VCaP (cell line): ENCODE data around the gene PIAS1.

ENCODE experiments used
- H3K27ac ChIP-seq: fragments of 450-650 bp; 2 replicates; pipeline ENCODE4 v1.5.1; 2017
- TF ChIP-seq, protein P1 (sequence below): fragments of 450-650 bp; conservative IDR thresholded peaks from 2 replicates; pipeline ENCODE4 v1.5.1; 2017; ENCODE audit warnings: mild to moderate bottlenecking, moderate library complexity

PIAS1 gene

DNA sequence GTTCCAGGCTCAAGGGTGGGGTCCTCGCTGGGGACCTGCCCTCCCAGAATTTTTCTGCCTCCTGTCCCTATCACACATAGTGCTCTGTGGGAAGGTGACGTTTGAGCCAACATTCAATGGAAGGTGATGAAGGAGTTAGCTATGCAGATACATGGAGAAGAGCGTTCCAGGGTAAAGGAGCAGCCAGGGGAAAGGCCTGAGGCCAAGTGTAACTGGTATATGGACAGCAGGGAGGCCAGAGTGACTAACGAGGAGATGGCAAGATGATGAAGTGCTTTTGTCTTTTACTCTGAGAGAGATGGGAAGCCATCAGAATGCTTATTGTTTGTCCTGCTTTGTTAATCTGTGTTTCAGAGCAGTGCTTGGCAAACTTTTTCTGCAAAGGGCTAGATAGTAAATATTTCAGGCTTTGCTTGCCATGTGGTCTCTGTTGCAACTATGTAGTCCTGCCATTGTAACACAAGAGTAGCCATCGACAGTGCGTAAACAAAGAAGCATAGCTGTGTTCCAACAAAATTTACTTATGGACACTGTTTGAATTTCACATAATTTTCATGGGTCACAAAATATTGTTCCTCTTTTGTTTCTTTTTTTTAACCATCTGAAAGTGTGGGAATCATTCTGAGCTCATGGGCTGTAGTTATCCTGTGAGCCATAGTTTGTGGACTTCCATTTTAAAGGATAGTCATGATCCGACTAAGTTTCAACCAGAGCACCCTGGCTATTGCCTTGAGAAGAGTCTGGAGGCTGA lies 25.8 kb upstream of the PIAS1 start:
- TF ChIP-seq, protein P1, sequence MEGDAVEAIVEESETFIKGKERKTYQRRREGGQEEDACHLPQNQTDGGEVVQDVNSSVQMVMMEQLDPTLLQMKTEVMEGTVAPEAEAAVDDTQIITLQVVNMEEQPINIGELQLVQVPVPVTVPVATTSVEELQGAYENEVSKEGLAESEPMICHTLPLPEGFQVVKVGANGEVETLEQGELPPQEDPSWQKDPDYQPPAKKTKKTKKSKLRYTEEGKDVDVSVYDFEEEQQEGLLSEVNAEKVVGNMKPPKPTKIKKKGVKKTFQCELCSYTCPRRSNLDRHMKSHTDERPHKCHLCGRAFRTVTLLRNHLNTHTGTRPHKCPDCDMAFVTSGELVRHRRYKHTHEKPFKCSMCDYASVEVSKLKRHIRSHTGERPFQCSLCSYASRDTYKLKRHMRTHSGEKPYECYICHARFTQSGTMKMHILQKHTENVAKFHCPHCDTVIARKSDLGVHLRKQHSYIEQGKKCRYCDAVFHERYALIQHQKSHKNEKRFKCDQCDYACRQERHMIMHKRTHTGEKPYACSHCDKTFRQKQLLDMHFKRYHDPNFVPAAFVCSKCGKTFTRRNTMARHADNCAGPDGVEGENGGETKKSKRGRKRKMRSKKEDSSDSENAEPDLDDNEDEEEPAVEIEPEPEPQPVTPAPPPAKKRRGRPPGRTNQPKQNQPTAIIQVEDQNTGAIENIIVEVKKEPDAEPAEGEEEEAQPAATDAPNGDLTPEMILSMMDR, result no peak

GRCh38 chr15:68028888-68029207 lies 25.3 kb upstream of the PIAS1 start:
- peak overlapping the region; percentile 44 for H3K27ac ChIP-seq
- TF ChIP-seq, protein P1, result no peak

More for the DNA sequence above, 25.8 kb upstream of the PIAS1 start:
- H3K27ac ChIP-seq, result peak overlapping the region; percentile 44

DNA sequence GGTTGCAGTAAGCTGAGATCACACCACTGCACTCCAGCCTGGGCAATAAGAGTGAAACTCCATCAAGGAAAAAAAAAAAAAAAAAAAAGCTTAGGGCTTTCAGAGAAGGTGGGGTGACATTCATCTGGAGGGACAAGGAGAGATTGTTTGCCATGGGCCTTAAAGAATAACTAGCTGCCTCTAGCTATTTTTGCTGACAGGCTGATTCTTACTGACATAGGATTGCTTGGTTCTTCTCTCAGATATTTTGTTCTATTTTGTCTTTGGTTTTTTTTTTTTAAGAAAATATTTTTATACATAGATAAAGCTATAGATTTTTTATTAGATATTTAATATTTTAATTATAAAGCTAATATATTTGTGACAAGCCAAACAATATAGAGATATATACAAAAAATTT lies 24.2 kb upstream of the PIAS1 start:
- no peak overlapping the region for H3K27ac ChIP-seq
- TF ChIP-seq, protein P1, result no peak

DNA sequence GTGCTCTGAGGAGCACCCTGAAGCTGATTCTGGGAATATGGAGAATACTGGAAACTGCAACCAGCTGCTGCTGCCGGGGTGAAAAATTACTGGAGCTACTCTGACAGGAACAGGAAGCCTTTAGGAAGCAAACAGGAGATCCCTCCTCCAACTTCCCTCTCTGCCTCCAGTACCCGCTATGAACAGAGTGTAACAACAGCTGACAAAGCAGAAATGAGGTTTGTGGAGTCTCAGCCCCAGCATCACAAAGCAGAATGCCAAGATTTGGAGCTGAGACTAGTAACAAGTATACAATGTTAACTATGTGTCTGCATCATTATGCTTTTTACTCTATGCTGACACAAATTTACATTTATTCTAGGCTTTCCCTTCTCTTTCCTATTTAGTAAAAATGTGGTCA lies 22.7 kb upstream of the PIAS1 start:
- TF ChIP-seq, protein P1, result no peak
- H3K27ac ChIP-seq, result no peak overlapping the region

DNA sequence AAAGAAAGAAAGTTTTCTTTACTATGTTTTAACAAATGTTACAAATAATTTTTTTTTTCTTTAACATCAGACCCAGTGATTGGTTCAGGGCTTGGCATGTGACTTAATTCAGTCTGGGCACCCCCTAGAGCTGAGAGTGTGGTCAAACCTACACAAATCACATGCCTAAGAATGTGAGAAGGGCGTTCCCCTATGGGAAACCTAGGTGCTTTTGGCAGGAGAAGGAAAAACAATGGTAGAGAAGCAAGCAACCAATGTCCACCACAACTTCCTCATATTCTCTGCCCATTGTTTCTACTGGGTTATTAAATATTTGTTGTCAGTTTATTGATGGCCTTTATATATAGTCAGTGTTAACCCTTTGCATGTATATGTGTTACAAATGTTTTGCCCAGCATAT lies 21.4 kb upstream of the PIAS1 start:
- no peak overlapping the region for H3K27ac ChIP-seq
- TF ChIP-seq, protein P1, result no peak

- TF ChIP-seq, protein P1, result no peak
- H3K27ac ChIP-seq, result no peak overlapping the region
Observed at GRCh38 chr15:68034081-68034480, 20.0 kb upstream of the PIAS1 start.

DNA sequence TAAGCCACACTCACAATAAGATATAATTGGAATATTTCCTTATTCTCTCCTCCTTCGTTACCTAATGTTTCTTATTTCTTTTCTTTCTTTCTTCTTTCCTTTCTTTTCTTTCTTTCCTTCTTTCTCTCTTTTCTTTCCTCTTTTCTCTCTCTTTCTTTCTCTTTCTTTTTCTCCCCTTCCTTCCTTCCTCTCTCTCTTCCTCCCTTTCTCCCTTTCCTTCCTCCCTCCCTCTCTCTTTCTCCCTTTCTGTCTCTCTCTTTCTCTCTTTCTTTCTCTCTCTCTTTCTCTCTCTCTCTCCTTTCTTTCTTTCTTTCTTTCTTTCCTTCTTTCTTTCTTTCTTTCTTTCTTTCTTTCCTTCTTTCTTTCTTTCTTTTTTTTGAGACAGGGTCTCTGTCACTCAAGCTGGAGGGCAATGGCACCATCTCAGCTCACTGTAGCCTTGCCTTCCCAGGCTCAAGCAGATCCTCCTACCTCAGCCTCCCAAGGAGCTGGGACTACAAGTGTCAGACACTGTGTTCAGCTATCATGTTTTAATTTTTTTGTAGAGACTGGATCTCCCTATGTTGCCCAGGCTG lies 19.3 kb upstream of the PIAS1 start:
- no peak overlapping the region for H3K27ac ChIP-seq
- TF ChIP-seq, protein P1, result no peak
